GM21717 (cell line): ENCODE measurements around the gene PTPRM.
"Not testable (repeated sequence)": the region's sequence is repeated elsewhere in the genome, so short reads cannot be mapped to it uniquely, and the experiment has no call there.

Source experiments
- ATAC-seq: cut with Tn5 transposase; IDR thresholded peaks from one replicate; pipeline ENCODE4 v1.9.1; 2021; ENCODE audit warnings: mild to moderate bottlenecking, moderate library complexity; ENCODE audit not compliant: unreplicated experiment

The PTPRM gene

GRCh38 chr18:8034674-8035073, 467.6 kb downstream of the PTPRM start:
- ATAC-seq = no peak

GRCh38 chr18:8036551-8036950, 469.4 kb downstream of the PTPRM start:
- no peak for ATAC-seq

DNA sequence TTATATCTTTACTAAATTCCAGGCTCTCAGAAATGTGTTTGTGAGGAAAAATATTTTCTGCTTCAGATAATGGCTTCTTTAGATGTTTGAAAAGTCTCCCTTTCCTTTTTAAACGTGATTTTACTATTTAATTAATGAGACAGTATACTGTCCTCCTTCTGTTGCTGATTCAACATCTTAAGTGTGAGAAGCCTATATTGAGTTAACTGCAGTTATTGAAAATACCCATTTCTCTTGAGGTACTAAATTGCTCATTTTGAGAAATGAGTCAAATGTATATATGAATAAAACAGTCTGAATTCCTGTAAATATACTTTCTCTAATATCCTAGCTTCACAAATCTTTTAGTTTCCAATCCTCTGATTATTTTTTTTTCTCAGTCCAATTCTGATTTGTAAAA, 470.2 kb downstream of the PTPRM start:
- ATAC-seq = no peak

- ATAC-seq = no peak
Observed at GRCh38 chr18:8040021-8040420, 472.9 kb downstream of the PTPRM start.

DNA sequence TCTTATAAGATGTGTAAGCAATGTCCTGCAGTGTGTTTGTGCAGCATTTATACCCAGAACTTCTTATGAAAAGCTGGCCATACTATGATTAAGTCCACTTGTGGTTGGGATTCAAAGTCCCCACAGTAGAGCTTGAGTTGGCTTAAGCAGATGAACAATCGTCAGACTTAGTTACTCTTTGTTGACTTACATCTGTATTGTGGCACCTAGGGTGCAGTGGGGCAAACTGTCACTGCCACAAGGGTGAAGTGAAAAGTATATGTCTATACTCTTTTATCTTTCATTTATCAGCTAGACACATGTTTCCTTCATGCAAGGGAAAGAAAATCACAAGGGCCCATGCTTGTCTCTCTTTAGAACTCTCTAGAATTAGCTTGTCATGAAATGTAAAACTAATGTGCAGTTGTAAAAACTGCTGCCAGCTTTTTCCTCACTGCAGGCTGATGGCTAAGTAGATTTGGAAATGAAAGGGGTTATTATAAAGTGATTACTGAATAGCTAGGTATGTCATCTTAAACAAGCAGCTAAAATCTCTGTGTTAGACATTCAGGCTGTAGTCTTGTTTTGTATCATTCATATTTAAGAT, 474.5 kb downstream of the PTPRM start:
- no peak for ATAC-seq

DNA sequence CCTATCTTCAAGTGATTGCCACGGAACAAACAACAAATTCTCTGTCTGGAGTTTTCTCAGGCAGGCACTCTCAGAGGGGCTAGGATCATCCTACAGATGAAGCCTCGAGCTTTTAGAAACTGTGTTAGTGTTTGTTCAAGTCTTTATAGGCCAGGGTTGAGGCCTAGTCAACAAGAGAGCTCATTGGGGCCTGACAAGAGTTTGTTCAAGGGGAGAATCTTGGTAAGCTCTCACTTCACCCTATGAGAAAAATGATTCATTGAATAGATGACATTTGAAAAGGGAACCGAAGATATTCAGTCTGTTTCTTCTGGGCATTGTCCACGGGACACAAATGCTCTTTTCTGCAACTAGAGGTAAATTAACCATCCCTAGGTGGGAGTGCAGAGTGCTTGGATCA, 476.9 kb downstream of the PTPRM start:
- no peak for ATAC-seq

DNA sequence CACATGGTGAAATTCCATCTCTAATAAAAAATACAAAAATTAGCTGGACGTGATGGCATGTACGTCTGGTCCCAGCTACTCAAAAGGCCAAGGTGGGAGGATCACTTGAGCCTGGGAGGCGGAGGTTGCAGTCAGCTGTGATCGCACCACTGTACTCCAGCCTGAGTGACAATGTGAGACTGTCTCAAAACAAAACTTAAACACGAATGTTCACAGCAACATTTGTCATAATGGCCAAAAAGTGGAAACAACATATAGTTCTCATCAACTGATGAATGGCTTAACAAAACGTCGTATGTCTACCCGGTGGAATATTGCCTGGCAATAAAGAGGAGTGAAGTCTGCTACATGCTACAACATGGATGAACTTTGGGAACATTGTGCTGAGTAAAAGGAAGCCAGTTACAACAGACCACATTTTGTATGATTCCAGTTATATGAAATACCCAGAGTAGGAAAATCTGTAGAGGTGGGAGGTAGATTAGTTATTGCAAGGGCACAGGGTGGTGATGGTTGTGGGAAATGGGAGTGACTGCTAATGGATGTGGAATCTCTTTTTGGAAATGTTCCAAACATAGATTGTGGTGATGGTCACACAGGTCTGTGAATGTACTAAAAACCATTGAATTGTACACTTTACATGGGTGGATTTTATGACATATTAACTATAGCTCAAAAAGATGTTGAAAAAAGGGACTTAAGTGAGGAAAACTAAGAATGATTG, 478.2 kb downstream of the PTPRM start:
- no peak for ATAC-seq

- no peak for ATAC-seq
Observed at GRCh38 chr18:8045884-8046281, 478.8 kb downstream of the PTPRM start.

DNA sequence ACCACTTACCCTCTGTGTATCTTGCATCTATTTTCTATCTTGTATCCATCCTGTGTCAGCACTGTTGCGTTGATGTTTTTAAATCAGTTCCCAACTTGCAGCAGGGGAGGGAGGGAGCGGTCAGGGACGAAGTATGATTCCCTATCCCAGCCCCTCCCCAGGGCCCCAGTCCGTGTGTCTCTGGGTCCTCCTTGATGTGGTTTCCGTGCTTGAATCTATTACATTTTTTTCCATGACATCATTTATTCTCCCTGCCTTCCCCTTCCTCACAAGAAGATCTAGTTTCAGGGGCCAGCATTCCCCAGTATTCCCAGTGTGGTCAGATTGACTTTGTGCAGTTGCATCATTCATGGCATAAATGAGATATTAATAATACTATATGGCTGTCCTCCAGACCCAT, 479.3 kb downstream of the PTPRM start:
- ATAC-seq = no peak

DNA sequence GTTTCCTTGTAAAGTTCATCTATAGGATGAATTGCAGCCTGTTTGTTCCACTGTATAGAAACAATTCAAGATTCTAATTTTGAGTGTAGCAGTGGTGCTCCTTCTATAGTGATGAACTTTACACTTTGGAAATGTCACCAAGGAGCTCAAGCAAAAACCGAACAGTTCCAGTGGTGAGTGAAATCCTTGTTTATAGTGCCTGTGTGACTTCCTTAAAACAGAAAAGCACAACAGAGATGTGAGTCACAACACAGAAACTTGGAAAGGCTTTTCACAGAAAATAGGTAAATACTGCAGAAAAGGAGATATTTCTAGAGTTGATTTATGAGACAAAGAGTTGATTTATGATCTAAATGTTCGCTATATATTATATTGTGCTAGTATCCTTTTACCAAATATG, 482.0 kb downstream of the PTPRM start:
- no peak for ATAC-seq

GRCh38 chr18:8050616-8051329, 483.7 kb downstream of the PTPRM start:
- ATAC-seq = no peak

- no peak for ATAC-seq
Observed at GRCh38 chr18:8051453-8051852, 484.3 kb downstream of the PTPRM start.

DNA sequence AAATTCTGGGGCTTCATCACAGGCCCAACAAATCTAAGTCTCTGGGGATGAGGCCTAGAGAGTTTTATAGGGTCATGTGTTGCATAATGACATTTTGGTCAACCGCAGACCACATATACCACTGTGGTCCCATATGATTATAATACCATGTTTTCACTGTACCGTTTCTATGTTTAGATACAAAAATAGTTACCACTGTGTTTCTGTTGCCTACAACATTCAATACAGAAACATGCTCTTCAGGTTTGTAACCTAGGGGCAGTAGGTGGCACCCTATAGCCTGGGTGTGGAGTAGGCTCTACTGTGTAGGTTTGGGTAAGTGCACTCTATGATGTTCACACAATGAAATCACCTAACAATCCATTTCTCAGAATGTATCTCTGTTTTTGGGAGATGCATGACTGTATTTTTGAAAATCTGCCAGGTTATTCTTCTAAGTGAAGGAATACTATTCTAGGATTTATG, 485.2 kb downstream of the PTPRM start:
- ATAC-seq = no peak

- ATAC-seq = no peak
Observed at GRCh38 chr18:8056723-8057122, 489.6 kb downstream of the PTPRM start.

DNA sequence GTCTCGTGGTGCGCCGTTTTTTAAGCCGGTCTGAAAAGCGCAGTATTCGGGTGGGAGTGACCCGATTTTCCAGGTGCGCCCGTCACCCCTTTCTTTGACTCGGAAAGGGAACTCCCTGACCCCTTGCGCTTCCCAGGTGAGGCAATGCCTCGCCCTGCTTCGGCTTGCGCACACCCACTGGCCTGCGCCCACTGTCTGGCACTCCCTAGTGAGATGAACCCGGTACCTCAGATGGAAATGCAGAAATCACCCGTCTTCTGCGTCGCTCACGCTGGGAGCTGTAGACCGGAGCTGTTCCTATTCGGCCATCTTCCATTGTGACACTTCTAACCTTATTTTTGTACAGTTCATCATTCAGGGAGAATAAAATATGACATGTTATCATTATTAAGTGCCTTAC, 496.0 kb downstream of the PTPRM start:
- ATAC-seq = not testable (repeated sequence)

DNA sequence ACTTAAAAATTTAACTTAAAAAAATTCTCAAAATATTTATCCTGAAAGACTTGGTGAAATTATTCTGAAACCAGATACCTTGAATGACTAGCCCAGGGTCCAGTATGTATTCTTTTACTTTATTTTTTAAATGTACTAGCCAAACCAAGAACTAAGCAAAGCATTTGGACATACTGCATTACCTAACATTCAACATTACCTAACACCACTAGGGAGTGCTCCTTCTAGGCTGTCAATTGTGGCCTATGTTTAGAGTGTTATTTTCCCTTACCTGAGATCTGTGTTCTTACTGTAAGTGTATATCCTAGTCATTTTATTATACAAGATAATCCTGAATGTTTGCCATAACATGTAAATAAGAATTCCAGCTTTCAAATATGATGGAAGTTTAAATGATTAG, 496.6 kb downstream of the PTPRM start:
- no peak for ATAC-seq

- ATAC-seq = no peak
Observed at GRCh38 chr18:8065284-8065683, 498.2 kb downstream of the PTPRM start.

- ATAC-seq = no peak
Observed at GRCh38 chr18:8065773-8066172, 498.7 kb downstream of the PTPRM start.

GRCh38 chr18:8069708-8070107, 502.6 kb downstream of the PTPRM start:
- ATAC-seq = no peak

GRCh38 chr18:8073167-8073566, 506.1 kb downstream of the PTPRM start:
- ATAC-seq = no peak

GRCh38 chr18:8080092-8080491, 513.0 kb downstream of the PTPRM start:
- ATAC-seq = no peak

DNA sequence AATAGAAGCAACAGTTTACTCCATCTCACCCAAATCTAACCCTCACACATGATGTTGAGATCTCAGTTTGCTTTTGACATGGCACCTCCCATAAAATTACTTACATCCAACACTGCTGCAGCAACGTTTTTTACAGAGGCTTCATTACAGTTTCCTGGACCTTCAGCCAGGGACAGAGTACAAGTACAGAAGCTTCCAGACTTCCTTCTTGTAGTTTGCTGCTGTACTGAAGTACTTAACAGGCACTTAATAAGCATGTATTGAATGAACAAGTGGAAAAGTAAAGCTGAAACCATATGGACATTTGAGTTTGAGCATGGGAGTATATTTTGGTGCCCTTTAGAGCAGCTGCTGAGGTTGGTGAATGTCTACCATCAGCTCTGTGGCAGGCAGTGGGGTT, 514.2 kb downstream of the PTPRM start:
- no peak for ATAC-seq
